ENCODE results near the gene SLAMF7.

- TF ChIP-seq CTCF (IDR thresholded peaks at IDR 0.05) (no peak), POLR2A (IDR thresholded peaks at IDR 0.05) (no peak)
Observed at GRCh38 chr1:160708118-160708517, 30.9 kb upstream of the SLAMF7 start.

Measured in heart left ventricle (tissue), 13 donors.